Regular cardiac myocyte (primary cell): ENCODE results near the gene STXBP6. TPM values are rescaled to one million over a fixed set of nuclear protein-coding genes. Genes with fewer than 3 reads are reported as not detected.

ENCODE experiments used
- total RNA-seq: library from RNA; depleted of rRNA; stranded (reverse); fragments of >200 nt; gene quantifications from 2 replicates; pipeline ENCODE4 v1.2.3, GENCODE V29; 2014

STXBP6 gene
- total RNA-seq, result 7.7 and 16.1 TPM in 2 replicates

DNA sequence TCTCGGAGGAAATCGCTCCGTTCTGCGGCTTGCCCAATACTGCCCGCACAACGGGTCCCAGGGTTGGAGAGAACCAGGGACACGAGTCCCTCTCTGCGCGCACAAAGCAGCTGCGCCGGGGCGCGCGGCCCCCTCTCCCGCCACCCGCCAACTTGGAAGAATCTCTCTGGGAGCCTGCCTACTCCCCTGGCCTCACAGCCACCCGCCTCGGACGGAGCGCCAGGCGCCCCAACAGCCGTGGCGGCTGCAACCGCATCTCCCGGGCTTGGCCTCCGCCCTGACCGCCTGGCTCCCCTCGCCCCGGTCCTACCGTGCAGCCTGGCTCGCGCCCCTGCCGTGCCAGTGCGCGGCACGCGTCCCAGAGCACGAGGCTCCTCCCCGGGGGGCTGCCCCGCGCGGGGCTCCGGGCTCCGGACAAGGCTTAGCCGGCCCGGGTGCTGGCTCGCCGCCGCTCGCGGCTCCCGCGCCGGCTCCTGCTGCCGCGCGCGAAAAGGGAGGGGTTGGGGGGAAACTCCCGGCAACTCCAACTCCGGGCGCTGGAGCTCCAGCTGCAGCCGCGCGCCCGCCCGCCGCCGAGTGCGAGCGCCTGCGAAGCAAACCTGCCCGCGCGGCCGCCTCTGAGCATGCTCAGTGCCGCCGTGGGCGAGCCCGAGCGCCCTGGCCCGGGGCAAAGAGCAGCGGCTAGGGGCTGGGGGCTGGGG, at the start of gene STXBP6:
Gene STXBP6 (minus strand): TSS at position 580 of the 701 bp plus-strand sequence. CDS start 75,329 bp downstream, outside the sequence.

